ACC112 (cell line): ENCODE measurements around the gene RTN4RL2.

Experiments
- H2AFZ ChIP-seq: fragments of 200-600 bp; sonication (generic); one replicate; pipeline ENCODE4 v1.6.0; 2017; ENCODE audit warnings: antibody characterized with exemption, low read length; ENCODE audit not compliant: unreplicated experiment
- H3K27ac ChIP-seq: fragments of 200-600 bp; sonication (generic); 2 replicates; pipeline ENCODE4 v1.5.1; 2014; ENCODE audit warnings: low read depth, mild to moderate bottlenecking, antibody characterized with exemption, low read length, moderate library complexity
- H3K27me3 ChIP-seq: fragments of 200-600 bp; sonication (generic); 2 replicates; pipeline ENCODE4 v1.6.1; 2014; ENCODE audit warnings: mild to moderate bottlenecking, antibody characterized with exemption, low read length, moderate library complexity, mixed read lengths; ENCODE audit not compliant: insufficient read depth
- H3K36me3 ChIP-seq: fragments of 200-600 bp; sonication (generic); 2 replicates; pipeline ENCODE4 v1.6.1; 2016; ENCODE audit warnings: mild to moderate bottlenecking, antibody characterized with exemption, low read length, moderate library complexity, mixed read lengths; ENCODE audit not compliant: insufficient read depth
- H3K4me1 ChIP-seq: fragments of 200-600 bp; sonication (generic); one replicate; pipeline ENCODE4 v1.6.1; 2016; ENCODE audit warnings: low read length, mixed read lengths; ENCODE audit not compliant: insufficient read depth, unreplicated experiment, control insufficient read depth
- H3K4me3 ChIP-seq: fragments of 200-600 bp; sonication (generic); 2 replicates; pipeline ENCODE4 v1.5.1; 2014; ENCODE audit warnings: mild to moderate bottlenecking, low read depth, low read length
- H3K79me2 ChIP-seq: fragments of 200-600 bp; sonication (generic); one replicate; pipeline ENCODE4 v1.6.0; 2016; ENCODE audit warnings: low read length; ENCODE audit not compliant: control insufficient read depth, unreplicated experiment, insufficient read depth

RTN4RL2 gene

DNA sequence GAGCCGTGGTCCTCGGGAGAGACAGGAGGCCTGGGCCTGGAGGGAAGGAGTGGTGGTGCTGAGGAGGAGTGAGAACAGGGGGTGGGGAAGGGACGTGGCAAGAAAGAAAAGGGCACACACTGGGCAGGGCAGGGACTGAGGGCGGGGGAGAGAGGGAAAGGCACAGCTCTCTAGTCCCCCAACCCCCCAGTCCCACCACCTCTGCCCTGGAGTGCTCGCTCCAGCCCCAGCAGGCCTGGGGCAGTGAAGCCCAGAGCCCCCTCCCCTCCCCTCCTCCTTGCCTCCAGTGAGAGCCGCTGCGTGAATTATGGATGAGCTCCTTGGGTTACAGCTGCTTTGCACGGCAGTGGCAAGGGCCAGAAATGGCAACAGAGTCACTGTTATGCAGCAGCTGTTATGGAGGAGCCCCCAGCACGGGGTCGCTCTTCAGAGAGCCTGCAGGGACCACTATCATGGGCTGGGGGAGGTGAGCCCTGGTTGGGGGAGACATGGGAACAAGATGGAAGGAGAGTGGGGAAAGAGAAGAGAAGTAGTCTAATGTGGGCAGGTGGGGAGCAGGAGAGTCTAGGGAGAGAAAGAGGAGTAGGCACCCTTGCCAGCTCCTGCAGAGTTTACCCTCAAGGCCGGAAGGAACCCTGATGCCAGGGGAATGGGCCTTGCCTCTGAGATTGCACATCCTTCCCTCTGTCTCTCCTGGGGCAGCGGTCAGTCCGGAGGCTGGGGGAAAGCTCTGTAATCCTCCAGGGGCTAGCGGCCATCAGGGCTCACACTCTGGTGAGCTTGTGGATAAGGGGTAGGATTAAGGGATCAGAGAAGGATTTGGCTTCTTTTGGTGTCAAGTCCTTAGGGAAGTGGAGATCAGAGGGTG lies 3.6 kb downstream of the RTN4RL2 start:
- H3K27me3 ChIP-seq = peaks cover 36% of the 10 kb centered on the region
- H3K79me2 ChIP-seq = no peaks in the 10 kb centered on the region
- peaks cover 6% of the 10 kb centered on the region for H3K4me1 ChIP-seq
- H3K27ac ChIP-seq = no peak overlapping the region
- H3K4me3 ChIP-seq = no peak overlapping the region
- H3K36me3 ChIP-seq = no peaks in the 10 kb centered on the region
- H2AFZ ChIP-seq = no peak overlapping the region

DNA sequence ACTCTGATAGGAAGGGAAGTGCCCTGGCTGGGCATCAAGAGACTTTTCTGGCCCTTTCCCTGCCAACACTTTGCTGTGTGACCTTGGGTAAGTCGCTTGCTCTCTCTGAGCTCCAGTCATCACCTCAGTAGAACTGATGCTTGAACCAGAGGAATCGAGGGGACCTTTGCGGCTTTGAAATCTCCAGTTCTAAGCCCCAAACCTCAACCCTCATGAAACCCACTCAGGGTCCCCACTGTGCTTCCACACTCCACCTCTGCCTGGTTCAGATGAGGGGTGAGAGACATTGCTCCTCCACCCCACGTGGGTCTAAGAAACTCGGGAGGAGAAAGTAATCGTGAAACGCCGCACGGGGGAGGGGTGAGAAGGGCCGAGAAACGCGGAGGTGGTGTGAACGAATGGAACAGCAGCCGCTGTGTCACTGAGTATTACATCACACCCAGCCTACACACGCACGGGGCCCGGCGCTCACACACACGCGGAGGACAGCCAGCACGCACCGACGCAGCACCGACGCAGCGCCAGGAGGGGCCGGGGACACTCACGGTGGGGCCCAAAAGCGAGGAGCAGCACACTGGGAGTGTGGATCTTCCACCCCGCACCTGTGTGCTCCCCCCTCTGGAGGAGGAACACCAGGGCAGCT lies 4.3 kb downstream of the RTN4RL2 start:
- H2AFZ ChIP-seq = no peak overlapping the region
- no peak overlapping the region for H3K4me3 ChIP-seq
- H3K36me3 ChIP-seq = no peaks in the 10 kb centered on the region
- H3K79me2 ChIP-seq = no peaks in the 10 kb centered on the region
- no peak overlapping the region for H3K27ac ChIP-seq
- H3K4me1 ChIP-seq = peaks cover 4% of the 10 kb centered on the region
- H3K27me3 ChIP-seq = peaks cover 28% of the 10 kb centered on the region

DNA sequence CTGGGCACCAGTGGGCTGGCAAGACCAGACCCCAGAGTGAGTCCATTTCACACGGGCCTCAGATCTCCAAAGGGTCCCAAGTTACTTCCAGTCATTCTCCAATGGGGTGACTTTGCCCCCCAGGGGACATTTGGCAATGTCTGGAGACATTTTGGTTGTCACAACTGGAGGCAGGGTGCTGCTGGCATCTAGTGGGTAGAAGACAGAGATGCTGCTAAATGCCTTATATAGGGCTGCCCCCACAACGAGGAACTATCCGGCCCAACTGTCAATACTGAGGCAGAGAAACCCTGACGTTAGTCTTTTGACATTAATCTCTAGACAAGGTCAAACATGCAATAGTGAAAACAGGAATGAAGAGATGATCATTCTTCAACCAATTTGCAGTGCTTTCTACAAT lies 6.4 kb downstream of the RTN4RL2 start:
- no peak overlapping the region for H3K4me3 ChIP-seq
- H3K27ac ChIP-seq = no peak overlapping the region
- no peaks in the 10 kb centered on the region for H3K36me3 ChIP-seq
- H3K79me2 ChIP-seq = no peaks in the 10 kb centered on the region
- no peaks in the 10 kb centered on the region for H3K4me1 ChIP-seq
- H3K27me3 ChIP-seq = peaks cover 8% of the 10 kb centered on the region
- no peak overlapping the region for H2AFZ ChIP-seq

DNA sequence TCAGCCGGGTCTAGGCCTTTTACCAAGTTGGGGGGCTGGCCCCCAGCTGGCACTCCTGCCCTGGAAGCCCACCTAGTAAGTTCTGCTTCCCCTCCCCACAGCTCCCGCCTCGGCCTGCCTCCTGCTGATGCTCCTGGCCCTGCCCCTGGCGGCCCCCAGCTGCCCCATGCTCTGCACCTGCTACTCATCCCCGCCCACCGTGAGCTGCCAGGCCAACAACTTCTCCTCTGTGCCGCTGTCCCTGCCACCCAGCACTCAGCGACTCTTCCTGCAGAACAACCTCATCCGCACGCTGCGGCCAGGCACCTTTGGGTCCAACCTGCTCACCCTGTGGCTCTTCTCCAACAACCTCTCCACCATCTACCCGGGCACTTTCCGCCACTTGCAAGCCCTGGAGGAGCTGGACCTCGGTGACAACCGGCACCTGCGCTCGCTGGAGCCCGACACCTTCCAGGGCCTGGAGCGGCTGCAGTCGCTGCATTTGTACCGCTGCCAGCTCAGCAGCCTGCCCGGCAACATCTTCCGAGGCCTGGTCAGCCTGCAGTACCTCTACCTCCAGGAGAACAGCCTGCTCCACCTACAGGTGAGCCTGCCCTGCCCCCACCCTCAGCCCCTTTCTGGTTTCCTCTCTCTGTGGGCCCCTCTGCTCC lies 7.3 kb downstream of the RTN4RL2 start:
- no peaks in the 10 kb centered on the region for H3K4me1 ChIP-seq
- no peaks in the 10 kb centered on the region for H3K36me3 ChIP-seq

DNA sequence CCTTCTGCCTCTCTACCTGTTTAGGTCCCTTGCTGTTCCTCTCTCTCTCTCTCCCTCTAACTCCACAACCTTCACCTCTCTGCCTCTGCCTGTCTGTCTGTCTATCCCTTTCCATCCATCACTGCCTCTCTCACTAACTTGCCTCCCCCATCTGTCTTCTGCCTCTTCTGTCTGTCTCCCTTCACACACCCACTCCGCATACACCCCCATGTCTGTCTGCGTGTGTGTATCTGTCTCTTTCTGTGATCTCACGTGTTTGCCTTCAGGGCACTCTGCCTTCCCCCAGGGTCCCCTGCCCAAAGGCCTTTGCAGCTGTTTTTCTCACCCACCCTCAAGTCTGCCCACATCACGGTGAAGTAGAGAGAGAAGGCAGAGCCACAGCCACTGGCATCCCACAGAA lies 7.9 kb downstream of the RTN4RL2 start:
- H3K4me1 ChIP-seq = no peaks in the 10 kb centered on the region
- H3K79me2 ChIP-seq = no peaks in the 10 kb centered on the region
- H3K36me3 ChIP-seq = no peaks in the 10 kb centered on the region
- no peak overlapping the region for H2AFZ ChIP-seq
- no peak overlapping the region for H3K27ac ChIP-seq
- no peaks in the 10 kb centered on the region for H3K27me3 ChIP-seq
- no peak overlapping the region for H3K4me3 ChIP-seq

More for the DNA sequence above, 7.3 kb downstream of the RTN4RL2 start:
- Histone ChIP-seq H3K79me2 (no peaks in the 10 kb centered on the region), H2AFZ (no peak overlapping the region), H3K27me3 (0 out of 2 replicates have a peak, but pooled peaks cover under 1% of the 10 kb centered on the region), H3K27ac (no peak overlapping the region), H3K4me3 (no peak overlapping the region)

DNA sequence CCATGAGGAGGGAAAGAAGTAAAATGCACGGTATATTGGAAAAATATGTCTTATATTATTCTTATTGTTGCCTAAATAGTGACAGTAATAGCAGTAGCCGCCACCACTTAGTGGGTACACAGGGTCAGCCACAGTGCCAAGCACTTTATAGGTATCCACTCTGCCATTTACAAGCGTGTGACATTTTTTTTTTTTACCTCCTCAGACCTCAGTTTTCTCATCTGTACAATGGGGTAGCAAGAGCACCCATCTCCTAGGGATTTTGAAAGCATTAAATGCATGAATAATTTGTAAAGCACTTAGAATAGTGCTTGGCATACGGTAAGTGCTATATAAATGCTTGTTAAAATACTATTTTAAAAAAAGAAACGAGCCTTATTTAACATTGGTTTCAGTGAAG lies 8.9 kb downstream of the RTN4RL2 start:
- H3K79me2 ChIP-seq = no peaks in the 10 kb centered on the region
- H3K27ac ChIP-seq = no peak overlapping the region
- no peaks in the 10 kb centered on the region for H3K36me3 ChIP-seq
- no peaks in the 10 kb centered on the region for H3K27me3 ChIP-seq
- H2AFZ ChIP-seq = no peak overlapping the region
- H3K4me1 ChIP-seq = no peaks in the 10 kb centered on the region
- H3K4me3 ChIP-seq = no peak overlapping the region

DNA sequence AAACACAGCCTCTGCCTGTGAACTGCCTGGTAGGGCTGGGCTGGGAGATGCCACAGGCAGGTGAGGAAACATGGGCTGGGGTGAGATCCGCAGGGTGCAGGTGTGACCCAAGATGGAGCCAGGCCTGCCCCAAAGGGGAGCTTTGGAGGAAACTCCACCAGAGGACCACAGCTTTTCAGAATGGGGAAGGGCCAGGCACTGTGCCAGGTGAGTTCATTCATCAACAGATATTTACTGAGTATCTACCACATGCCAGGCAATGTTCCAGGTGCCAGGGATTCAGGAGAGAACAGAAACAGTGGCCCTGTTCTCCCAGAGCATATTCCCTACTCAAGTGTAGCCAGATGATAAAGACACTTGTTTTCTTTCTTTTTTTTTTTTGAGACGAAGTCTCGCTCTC lies 11.2 kb downstream of the RTN4RL2 start:
- no peak overlapping the region for H2AFZ ChIP-seq

DNA sequence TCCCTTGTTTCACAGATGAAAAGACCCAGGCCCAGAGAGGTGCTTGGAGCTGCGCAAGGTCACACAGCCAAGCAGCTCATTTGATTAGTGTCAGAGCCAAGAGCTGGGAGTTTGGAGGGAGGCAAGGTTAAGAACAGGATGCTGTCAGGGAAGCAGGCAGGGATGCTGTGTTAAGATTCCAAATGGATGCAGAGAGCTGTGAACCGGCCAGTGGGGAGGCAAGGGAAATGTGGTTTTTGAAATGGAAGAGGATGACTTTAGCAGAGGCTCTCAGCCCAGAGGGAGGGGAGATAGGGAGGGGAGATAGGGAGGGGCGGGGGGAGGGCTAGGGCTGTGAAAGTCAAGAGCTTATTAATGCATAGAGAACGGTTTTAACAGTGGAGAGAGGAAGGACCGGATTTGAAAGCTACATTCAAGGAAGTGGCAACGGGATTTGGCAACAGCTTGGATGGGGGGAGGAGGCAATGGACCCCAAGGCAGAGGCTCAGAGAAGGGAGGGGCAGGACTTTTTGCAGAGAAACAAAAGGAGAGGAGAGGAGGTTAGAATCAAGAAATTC lies 13.0 kb downstream of the RTN4RL2 start:
- Histone ChIP-seq H3K36me3 (no peaks in the 10 kb centered on the region), H2AFZ (no peak overlapping the region), H3K27ac (no peak overlapping the region), H3K4me1 (no peaks in the 10 kb centered on the region), H3K79me2 (no peaks in the 10 kb centered on the region), H3K27me3 (peaks cover 35% of the 10 kb centered on the region), H3K4me3 (no peak overlapping the region)

More for the DNA sequence above, 11.2 kb downstream of the RTN4RL2 start:
- H3K79me2 ChIP-seq = no peaks in the 10 kb centered on the region
- H3K36me3 ChIP-seq = no peaks in the 10 kb centered on the region
- H3K4me3 ChIP-seq = no peak overlapping the region
- peaks cover 19% of the 10 kb centered on the region for H3K27me3 ChIP-seq
- H3K4me1 ChIP-seq = no peaks in the 10 kb centered on the region
- H3K27ac ChIP-seq = no peak overlapping the region

DNA sequence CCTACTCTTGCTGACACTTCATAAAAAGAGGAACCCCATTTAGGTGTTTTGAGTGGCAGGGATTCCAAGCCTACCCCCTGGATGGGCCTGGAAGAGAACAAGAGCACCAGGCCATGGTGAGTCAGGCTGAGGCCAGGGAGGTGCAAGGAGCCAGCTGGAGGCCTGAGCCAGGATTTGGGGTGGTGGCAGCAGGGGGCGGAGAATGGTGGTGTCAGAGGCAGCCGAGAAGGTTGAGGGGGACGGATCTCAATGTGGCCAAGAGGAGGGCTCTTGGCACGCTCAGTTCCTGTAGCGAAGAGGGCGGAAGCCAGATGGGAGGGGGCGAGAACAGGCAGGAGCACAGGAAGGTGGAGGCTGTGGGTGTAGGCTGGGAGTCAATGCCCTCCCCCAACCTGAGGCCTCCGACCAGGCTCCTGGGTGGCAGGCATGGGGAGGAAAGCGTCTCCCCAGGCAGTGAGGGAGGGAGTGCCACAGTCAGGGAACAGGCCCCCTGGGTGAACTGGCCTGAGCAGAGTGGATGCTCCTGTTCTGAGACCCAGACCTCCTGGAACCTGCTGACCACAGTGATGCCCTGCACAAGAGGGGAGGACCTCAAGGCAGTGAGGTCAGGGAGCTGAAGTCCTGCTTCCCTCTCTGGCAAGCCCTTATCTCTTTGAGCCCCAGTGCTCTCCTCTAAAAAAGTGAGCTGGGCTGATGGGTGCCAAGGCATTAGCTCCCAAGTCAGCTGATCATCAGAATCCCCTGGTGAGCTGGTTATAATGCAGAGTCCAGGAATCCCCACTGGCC lies 13.9 kb downstream of the RTN4RL2 start:
- no peaks in the 10 kb centered on the region for H3K79me2 ChIP-seq
- no peak overlapping the region for H2AFZ ChIP-seq
- peaks cover 35% of the 10 kb centered on the region for H3K27me3 ChIP-seq
- no peaks in the 10 kb centered on the region for H3K36me3 ChIP-seq
- H3K27ac ChIP-seq = no peak overlapping the region
- H3K4me1 ChIP-seq = no peaks in the 10 kb centered on the region
- no peak overlapping the region for H3K4me3 ChIP-seq

DNA sequence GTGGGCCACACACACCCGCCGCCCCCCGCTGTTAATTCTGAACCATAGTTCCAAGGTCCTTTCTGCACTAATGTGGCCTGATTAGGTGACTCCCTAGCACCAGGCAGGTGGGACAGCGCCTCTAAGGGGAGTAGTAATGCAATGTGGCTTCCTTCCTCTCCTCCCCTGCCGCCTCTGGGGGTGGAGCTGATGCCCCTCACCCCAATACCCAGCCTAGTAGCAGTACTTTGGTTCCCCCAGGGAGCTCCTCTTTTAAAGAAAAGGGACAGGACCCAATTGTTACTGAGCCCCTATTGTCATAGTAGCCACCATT lies 14.4 kb downstream of the RTN4RL2 start:
- no peaks in the 10 kb centered on the region for H3K36me3 ChIP-seq
- no peak overlapping the region for H2AFZ ChIP-seq
- peaks cover 35% of the 10 kb centered on the region for H3K27me3 ChIP-seq
- no peak overlapping the region for H3K27ac ChIP-seq
- no peaks in the 10 kb centered on the region for H3K79me2 ChIP-seq
- no peak overlapping the region for H3K4me3 ChIP-seq
- H3K4me1 ChIP-seq = no peaks in the 10 kb centered on the region
